Stomach (tissue), 9 donors: ENCODE measurements around the gene ALOX15B. TPM values are rescaled to one million over a fixed set of nuclear protein-coding genes. Genes with fewer than 3 reads are reported as not detected.

ENCODE experiments used
- DNase-seq, 2 donors: peaks; one replicate each; pipeline versions ENCODE4 v3.0.0 to v3.0.0-alpha.2; 2013 to 2019
- H3K27ac ChIP-seq, 5 donors: fragments of 200-600 bp in 4 of 5; sonication (generic) in 4 of 5; one replicate each; pipeline ENCODE4 v1.5.1; 2013 to 2019; ENCODE audit warnings: mild to moderate bottlenecking in 1 of 5, moderate library complexity in 1 of 5
- H3K27me3 ChIP-seq, 3 donors: fragments of 200-600 bp; sonication (generic); one replicate each; pipeline ENCODE4 v1.5.1; 2017 to 2019; ENCODE audit warnings: mixed run types in 1 of 3
- H3K36me3 ChIP-seq, 4 donors: fragments of 200-600 bp; sonication (generic); 1 replicate in 3 of 4; 2 replicates in 1 of 4; pipeline ENCODE4 v1.5.1; 2016 to 2019
- H3K4me1 ChIP-seq, 4 donors: fragments of 200-600 bp; sonication (generic); one replicate each; pipeline ENCODE4 v1.5.1; 2016 to 2019
- H3K4me3 ChIP-seq, 4 donors: fragments of 200-600 bp; sonication (generic) in 3 of 4; one replicate each; pipeline ENCODE4 v1.5.1; 2016 to 2019; ENCODE audit warnings: mild to moderate bottlenecking in 1 of 4
- H3K9me3 ChIP-seq, 4 donors: fragments of 200-600 bp; sonication (generic); one replicate each; pipeline ENCODE4 v1.5.1; 2016 to 2019
- CTCF ChIP-seq, 7 experiments: fragments of 450-650 bp in 4 of 7; fragments of 200-600 bp in 3 of 7; sonication (generic) in 3 of 7; IDR thresholded peaks; one replicate each; pipeline ENCODE4 v1.5.1; 2016 to 2019; ENCODE audit warnings: antibody characterized with exemption in 7 of 7, control low read depth in 2 of 7, mild to moderate bottlenecking in 1 of 7
- EP300 ChIP-seq: sonication (generic); formaldehyde crosslinking; IDR thresholded peaks from one replicate; pipeline ENCODE4 v1.6.1; 2017; ENCODE audit warnings: antibody characterized with exemption
- POLR2A ChIP-seq, 4 donors: fragments of 450-650 bp; IDR thresholded peaks; one replicate each; pipeline ENCODE4 v1.6.1; 2016; ENCODE audit warnings: antibody characterized with exemption in 4 of 4, control low read depth in 2 of 4, mild to moderate bottlenecking in 1 of 4, moderate library complexity in 1 of 4
- POLR2AphosphoS5 ChIP-seq, 3 donors: sonication (generic); formaldehyde crosslinking; IDR thresholded peaks; one replicate each; pipeline ENCODE4 v1.6.1; 2016; ENCODE audit warnings: antibody characterized with exemption in 3 of 3
- WGBS, 5 donors: extraction: QIAGEN DNeasy Blood & Tissue Kit in 3 of 5; methylation state at CpG; one replicate each; pipeline versions ENCODE4 v1.1.5 to v1.1.7; 2013 to 2018; 5-methylcytosine and 5-hydroxymethylcytosine counted together
- intact Hi-C: fragments of 100-400 bp; cut with DNase I; formaldehyde crosslinking; loops from one replicate; pipeline ENCODE4 v1.15.1; 2023; ENCODE audit warnings: low total_unique reads
- polyA plus RNA-seq, 3 donors: library from polyadenylated mRNA; stranded (reverse); fragments of 200-250 nt; gene quantifications; one replicate each; pipeline ENCODE4 v1.2.3, GENCODE V29; 2013
- total RNA-seq, 5 donors: library from RNA; depleted of rRNA; stranded (reverse); fragments of >200 nt; gene quantifications; one replicate each; pipeline versions ENCODE4 v1.1.0 to v1.2.3, GENCODE V29; 2014 to 2016
- donor health status: healthy with polysubstance abuse.
- donor health status: Bipolar disorder and iron deficiency.
- donor health status: healthy.

Gene ALOX15B
- total and polyA plus RNA-seq, 8 donors: 1.5 to 10.5 (median 2.9) TPM; not detected in 1

GRCh38 chr17:8051831-8052230, 13.0 kb downstream of the ALOX15B start:
- H3K4me3 ChIP-seq: no peak overlapping the region
- intact Hi-C loops: no loop called here
- peaks cover 10 to 21% (median 17%) of the 10 kb centered on the region in 4 donors for H3K4me1 ChIP-seq
- peaks cover 0 to 16% (median 0%) of the 10 kb centered on the region in 3 donors for H3K27me3 ChIP-seq
- no peaks in the 10 kb centered on the region for H3K36me3 ChIP-seq
- WGBS, 5 donors: 77 to 87% (median 86%) methylated on average over 7 of the region's 7 CpGs
- TF ChIP-seq EP300: no peak
- no peak for TF ChIP-seq CTCF (IDR thresholded peaks at IDR 0.05)
- no peak for TF ChIP-seq POLR2A (IDR thresholded peaks at IDR 0.05)
- no peak for TF ChIP-seq POLR2AphosphoS5 (IDR thresholded peaks at IDR 0.05)
- H3K27ac ChIP-seq: no peak overlapping the region
- no peaks in the 10 kb centered on the region for H3K9me3 ChIP-seq
- DNase-seq: no peak

GRCh38 chr17:8052256-8053252, 13.7 kb downstream of the ALOX15B start:
- Histone ChIP-seq H3K9me3 (no peaks in the 10 kb centered on the region), H3K4me3 (no peak overlapping the region), H3K4me1 (peaks cover 18 to 28% (median 22%) of the 10 kb centered on the region in 4 donors), H3K27me3 (peaks cover 0 to 18% (median 0%) of the 10 kb centered on the region in 3 donors), H3K27ac (no peak overlapping the region), H3K36me3 (no peaks in the 10 kb centered on the region)
- peak in 1 of 2 donors; percentile 3 for DNase-seq
- intact Hi-C loops: no loop called here
- 86 to 95% (median 91%) methylated on average over 6 of the region's 6 CpGs for WGBS, 5 donors
- no peak for TF ChIP-seq CTCF (IDR thresholded peaks at IDR 0.05)
- no peak for TF ChIP-seq EP300
- no peak for TF ChIP-seq POLR2AphosphoS5 (IDR thresholded peaks at IDR 0.05)
- TF ChIP-seq POLR2A (IDR thresholded peaks at IDR 0.05): no peak

GRCh38 chr17:8053600-8053999, 14.7 kb downstream of the ALOX15B start:
- no peak overlapping the region for H3K27ac ChIP-seq
- peaks cover 0 to 20% (median 0%) of the 10 kb centered on the region in 3 donors for H3K27me3 ChIP-seq
- H3K9me3 ChIP-seq: no peaks in the 10 kb centered on the region
- TF ChIP-seq CTCF (IDR thresholded peaks at IDR 0.05) (no peak), POLR2AphosphoS5 (IDR thresholded peaks at IDR 0.05) (no peak), EP300 (no peak), POLR2A (IDR thresholded peaks at IDR 0.05) (no peak)
- no peaks in the 10 kb centered on the region for H3K36me3 ChIP-seq
- 93 to 99% (median 96%) methylated on average over 7 of the region's 7 CpGs for WGBS, 5 donors
- no peak overlapping the region for H3K4me3 ChIP-seq
- peaks cover 18 to 37% (median 28%) of the 10 kb centered on the region in 4 donors for H3K4me1 ChIP-seq
- intact Hi-C loops: no loop called here
- peak in 1 of 2 donors; percentile 4 for DNase-seq

- Histone ChIP-seq H3K9me3 (no peaks in the 10 kb centered on the region), H3K36me3 (no peaks in the 10 kb centered on the region), H3K4me3 (no peak overlapping the region), H3K27ac (peak overlapping the region; percentile 80 to 92 (median 83)), H3K4me1 (peaks cover 18 to 56% (median 35%) of the 10 kb centered on the region in 4 donors), H3K27me3 (peaks cover 0 to 42% (median 0%) of the 10 kb centered on the region in 3 donors)
- DNase-seq: no peak
- WGBS, 5 donors: 37 to 60% (median 46%) methylated on average over 3 of the region's 3 CpGs
- intact Hi-C loops: no loop called here
- TF ChIP-seq POLR2AphosphoS5 (IDR thresholded peaks at IDR 0.05): no peak
- no peak for TF ChIP-seq POLR2A (IDR thresholded peaks at IDR 0.05)
- TF ChIP-seq EP300: no peak
- TF ChIP-seq CTCF (IDR thresholded peaks at IDR 0.05): no peak
Observed at GRCh38 chr17:8055851-8056231, 17.0 kb downstream of the ALOX15B start.
